CD4-positive, alpha-beta T cell treated with Interleukin-17A for 4 hours (primary cell): ENCODE measurements around the gene RNF112.

ENCODE experiments used
- DNase-seq: peaks from one replicate; pipeline ENCODE4 v3.0.0-alpha.2; 2020; ENCODE audit warnings: mixed read lengths

Gene RNF112

DNA sequence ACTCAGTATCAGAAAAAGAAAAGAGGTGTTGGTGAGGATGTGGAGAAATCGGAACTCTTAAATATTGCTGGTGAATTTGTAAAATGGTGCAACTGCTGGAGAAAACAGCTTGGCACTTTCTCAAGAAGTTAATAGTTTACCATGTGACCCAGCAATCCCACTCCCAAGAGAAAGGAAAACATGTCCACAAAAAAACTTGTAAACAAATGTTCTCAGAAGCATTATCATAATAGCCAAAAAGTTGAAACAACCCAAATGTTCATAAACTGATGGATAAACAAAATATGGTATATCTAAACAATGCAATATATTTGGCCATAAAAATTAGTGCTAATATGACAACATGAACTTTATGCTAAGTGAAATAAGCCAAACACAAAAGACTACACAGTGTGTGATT lies 35.3 kb upstream of the RNF112 start:
- DNase-seq, result no peak

DNA sequence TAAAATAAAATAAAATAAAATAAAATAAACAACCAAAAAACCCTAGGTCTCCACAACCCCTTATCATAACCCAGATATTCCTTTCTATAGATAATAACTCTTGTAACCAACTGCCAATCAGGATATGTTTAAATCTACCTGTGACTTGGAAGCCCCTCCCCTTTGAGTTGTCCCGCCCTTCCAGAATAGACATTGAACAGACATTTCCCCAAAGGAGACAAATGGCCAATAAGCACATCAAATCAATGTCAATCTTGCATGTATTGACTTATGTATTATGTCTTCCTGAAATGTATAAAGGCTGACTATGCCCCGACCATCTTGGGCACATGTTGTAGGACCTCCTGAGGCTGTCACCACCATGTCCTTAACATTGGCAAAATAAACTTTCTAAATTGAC lies 34.2 kb upstream of the RNF112 start:
- DNase-seq, result no peak

DNA sequence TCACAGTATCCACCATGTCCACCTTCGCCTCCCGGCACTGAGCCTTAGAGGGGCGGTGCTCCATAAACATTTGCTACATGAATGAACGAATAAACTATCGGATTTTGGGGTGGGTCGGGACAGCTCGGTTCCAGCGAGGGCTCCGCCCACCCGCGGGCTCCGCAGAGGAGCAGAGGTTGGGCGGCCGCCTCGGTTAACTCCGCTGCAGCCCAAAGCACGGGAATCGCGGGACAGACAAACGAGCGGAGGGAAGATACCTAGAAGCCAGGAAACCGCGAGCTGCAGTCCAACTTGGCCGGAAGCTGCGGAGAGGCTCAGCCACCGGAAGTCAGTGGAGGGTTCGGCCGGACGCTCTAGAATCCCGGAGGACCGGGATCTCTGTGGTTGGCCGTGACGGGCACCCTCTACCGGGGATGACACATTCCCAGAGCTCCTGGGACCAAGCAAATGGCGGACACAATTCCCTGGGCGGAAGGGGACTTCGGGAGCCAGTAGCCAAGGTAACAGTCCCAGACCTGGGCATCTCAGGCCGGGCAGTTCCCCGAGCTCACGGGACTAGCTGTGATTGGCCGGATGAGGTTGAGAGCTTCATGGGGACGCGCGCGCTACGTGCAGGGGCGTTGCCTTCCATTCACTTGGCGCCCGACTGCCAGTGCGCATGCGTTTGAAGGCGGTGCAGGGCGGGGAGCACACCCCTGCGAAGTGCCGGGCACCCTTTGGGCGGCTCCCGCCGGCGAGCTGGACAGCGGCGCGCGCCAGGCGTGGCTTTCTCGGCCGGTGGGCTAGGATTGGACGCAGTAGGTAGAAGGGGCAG lies 33.2 kb upstream of the RNF112 start:
- peak; percentile 95 for DNase-seq

DNA sequence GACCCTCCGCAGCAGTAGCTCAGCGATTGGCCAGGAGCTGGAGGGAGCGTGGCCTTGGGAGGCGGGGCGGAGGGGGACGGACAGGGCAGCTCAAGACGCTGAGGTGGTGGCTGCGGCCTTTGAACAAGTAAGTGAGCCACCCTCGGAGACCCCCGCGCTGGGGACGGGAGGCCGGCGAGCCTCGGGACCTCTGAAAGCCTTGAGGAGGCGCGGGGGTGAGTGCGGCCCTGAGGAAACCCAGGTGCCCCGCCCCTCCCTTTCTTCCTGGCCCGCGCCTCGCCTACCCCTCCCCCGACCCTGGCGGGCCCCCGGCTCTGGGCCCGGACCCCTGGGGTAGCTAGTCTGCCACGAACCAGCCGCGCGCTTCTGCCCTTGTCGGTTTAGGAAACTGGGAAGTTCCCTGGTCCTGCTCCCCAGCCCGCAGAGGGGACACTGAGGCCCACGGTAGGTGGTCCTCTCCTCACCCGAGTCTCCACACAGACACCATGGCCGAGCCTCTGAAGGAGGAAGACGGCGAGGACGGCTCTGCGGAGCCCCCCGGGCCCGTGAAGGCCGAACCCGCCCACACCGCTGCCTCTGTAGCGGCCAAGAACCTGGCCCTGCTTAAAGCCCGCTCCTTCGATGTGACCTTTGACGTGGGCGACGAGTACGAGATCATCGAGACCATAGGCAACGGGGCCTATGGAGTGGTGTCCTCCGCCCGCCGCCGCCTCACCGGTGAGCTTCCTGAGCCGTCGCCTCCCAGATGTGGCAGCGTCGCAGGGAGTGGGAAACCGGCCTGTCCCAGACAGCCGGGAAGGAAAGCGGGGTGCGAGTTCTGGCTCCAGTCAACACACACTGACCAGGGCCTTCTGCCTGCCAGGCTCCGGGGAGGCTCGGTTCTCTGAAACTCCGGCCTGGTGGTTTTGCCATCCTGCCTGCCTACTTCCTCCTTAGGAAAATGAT lies 32.3 kb upstream of the RNF112 start, which contains the start of gene MAPK7:
Gene MAPK7, plus strand, starts transcription at position 83 of the 945 bp plus-strand sequence. Its CDS starts 403 bp downstream, at position 486.
- DNase-seq, result no peak

- DNase-seq, result no peak
These were observed 31.5 kb upstream of the RNF112 start for GRCh38 chr17:19379361-19380065.

DNA sequence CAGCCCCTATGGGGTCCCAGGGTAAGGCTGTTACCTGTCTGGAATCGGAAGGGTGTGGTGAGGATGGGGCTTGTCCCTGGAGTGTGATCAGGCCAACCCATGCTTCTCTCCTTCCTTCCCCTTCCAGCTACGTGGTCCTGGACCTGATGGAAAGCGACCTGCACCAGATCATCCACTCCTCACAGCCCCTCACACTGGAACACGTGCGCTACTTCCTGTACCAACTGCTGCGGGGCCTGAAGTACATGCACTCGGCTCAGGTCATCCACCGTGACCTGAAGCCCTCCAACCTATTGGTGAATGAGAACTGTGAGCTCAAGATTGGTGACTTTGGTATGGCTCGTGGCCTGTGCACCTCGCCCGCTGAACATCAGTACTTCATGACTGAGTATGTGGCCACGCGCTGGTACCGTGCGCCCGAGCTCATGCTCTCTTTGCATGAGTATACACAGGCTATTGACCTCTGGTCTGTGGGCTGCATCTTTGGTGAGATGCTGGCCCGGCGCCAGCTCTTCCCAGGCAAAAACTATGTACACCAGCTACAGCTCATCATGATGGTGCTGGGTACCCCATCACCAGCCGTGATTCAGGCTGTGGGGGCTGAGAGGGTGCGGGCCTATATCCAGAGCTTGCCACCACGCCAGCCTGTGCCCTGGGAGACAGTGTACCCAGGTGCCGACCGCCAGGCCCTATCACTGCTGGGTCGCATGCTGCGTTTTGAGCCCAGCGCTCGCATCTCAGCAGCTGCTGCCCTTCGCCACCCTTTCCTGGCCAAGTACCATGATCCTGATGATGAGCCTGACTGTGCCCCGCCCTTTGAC lies 30.3 kb upstream of the RNF112 start:
- DNase-seq, result no peak

GRCh38 chr17:19381361-19381740 lies 29.7 kb upstream of the RNF112 start:
- no peak for DNase-seq

GRCh38 chr17:19381741-19382444 lies 29.1 kb upstream of the RNF112 start:
- DNase-seq, result no peak

DNA sequence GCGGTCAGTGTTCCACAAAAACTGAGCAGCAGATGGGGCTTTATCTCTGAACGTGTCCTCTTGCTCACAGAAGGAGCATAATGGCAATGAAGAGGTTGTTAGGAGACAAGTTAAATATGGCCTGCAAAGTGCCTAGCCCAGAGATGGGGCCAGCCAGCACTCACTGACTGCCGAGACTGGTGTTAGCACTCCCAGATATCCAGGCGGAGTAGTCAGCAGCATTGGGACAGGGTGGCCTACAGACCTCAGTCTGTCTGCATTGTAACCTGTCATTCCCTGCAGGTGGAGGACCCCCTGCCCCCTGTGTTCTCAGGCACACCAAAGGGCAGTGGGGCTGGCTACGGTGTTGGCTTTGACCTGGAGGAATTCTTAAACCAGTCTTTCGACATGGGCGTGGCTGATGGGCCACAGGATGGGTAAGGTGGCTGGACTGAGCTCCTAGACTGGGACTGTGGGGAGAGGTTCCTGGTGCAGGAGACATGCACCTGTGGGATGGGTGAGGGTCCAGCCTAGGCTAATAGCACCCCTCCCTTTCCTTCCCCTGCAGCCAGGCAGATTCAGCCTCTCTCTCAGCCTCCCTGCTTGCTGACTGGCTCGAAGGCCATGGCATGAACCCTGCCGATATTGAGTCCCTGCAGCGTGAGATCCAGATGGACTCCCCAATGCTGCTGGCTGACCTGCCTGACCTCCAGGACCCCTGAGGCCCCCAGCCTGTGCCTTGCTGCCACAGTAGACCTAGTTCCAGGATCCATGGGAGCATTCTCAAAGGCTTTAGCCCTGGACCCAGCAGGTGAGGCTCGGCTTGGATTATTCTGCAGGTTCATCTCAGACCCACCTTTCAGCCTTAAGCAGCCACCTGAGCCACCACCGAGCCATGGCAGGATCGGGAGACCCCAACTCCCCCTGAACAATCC lies 28.2 kb upstream of the RNF112 start:
- DNase-seq, result no peak

- DNase-seq, result no peak
These were observed 27.2 kb upstream of the RNF112 start for GRCh38 chr17:19383681-19384470.

DNA sequence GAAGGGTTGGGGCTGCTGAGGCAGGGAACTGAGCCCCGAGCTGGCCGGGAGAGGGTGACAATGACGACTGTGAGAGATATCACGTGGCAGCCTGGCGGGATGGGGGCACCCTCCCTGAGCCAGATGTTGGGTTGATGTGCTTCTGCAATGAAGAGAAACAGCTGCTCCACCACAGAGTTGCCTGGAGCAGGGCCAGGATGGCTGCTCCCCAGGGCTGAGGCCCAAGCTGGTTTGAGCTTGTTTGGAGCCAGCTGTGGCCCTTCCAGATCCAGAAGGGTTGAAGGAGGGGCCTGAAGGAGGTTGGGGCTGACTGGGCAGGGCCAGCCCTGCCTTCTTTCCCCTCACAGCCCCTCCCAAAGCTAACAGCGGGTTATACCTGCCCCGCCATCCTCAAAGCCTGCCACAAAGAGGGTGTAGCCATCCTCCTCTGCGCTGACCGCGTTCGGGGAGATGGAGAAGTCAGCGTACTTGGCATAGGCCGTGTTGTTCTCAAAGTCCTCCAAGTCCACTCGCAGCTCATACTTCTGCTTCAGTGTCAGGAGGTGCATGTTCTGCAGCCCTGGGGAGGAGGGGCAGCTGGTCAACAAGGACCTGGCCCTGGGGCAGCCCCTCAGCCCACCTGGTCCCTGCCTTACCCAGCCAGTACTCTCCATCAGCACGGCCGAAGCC lies 26.2 kb upstream of the RNF112 start:
- DNase-seq, result no peak

- no peak for DNase-seq
These were observed 25.5 kb upstream of the RNF112 start for GRCh38 chr17:19385521-19385983.

- DNase-seq, result no peak
These were observed 24.7 kb upstream of the RNF112 start for GRCh38 chr17:19386051-19386929.

DNA sequence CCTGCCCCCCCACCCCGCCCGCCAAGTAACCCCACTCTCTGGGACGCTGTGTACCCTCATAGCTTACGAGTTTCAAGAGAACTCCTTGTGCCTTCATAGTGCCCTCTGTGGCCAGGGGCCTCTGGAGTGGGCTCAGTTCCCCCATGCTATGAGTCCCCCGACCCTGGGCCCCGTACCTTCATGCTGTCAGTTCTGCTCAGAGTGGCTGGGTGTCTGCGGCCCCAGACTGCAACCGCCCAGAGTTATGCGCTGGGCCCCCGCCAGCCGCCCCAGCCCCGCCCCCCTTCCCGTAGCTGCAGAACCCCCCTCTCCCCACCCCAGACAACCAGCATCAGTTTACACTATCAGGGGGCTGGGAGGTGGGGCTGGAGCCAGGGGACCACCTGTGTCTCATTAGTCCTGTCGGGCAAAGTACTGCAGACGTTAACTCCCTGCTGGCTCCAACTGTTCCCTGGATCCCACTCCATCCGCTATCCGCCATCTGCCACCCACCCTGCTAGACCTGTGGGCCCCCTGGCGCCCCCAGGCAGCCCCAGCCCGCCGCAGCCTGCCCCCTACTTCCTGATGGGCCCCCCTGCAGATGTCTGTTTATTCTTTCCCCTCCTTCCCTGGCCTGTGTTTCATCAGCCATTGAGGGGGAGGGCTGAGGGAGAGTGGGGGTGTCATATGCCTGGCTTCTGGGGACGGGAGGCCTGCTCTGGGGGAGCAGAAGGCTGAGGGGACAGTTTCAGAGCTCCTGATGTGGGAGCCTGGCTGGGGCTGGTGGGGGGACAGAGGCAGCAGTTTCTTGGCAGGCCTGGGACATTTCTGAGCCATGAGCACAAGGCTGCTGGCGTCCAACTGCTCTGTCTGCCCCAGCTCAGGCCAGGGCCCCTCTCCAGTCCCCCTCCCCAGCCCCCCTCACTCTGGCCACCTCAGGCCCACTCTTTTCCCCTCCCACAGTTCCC lies 23.8 kb upstream of the RNF112 start, which contains the start of gene MFAP4:
Gene MFAP4, minus strand, starts transcription at position 217 of the 947 bp plus-strand sequence. Its CDS starts 35 bp downstream, at position 182.
- no peak for DNase-seq

DNA sequence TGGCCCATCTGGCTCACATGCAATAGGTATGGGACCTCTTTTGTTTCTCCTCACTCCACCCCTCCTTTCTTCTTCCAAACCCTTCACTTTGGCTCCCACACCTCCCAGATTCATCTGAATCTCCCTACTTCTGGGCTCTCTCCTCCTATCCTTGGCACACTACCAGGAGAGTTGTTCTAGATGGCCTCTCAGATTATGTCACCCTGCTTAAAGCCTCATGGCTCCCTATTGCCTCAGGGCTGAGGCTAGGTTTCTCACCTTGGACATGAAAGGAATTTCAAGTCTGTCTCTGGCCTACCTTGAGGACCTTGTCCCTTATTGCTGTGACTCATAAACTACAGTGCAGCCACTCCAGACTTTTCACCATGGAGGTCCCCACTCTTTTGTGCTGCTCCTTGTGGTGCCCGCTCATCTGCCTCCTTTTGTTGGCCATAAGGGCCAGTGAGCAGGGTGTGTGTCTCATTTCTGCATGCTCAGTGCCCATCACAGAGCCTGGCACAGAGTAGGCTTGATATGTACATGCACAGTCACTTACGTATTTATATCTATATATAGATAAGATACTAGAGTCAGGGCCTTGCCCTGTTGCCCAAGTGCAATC lies 23.0 kb upstream of the RNF112 start:
- DNase-seq, result no peak
